HEK293 (cell line): ENCODE data around the gene ZNF445.
"Not testable (repeated sequence)": the region's sequence is repeated elsewhere in the genome, so short reads cannot be mapped to it uniquely, and the experiment has no call there.

Experiments
- CTCF ChIA-PET: fragments of 350-600 bp; formaldehyde crosslinking; extraction: SDS; loops from one replicate; lab custom pipeline; 2021; ENCODE audit warnings: antibody characterized with exemption; lab: Yijun Ruan, JAX
- POLR2A ChIA-PET: fragments of 300-600 bp; formaldehyde crosslinking; extraction: SDS; loops from one replicate; lab custom pipeline; 2020; ENCODE audit warnings: antibody characterized with exemption, inconsistent platforms; lab: Yijun Ruan, JAX
- H3K27ac ChIP-seq: fragments of 200-500 bp; sonication (Bioruptor generic); 2 replicates; pipeline ENCODE4 v1.5.1; 2014; ENCODE audit warnings: low read depth, low read length, control low read depth, inconsistent platforms; ENCODE audit errors: extremely low read depth
- H3K36me3 ChIP-seq, 2 experiments: fragments of 200-500 bp in 1 of 2; sonication (Bioruptor generic) in 1 of 2; 1 replicate in 1 of 2; 2 replicates in 1 of 2; pipeline ENCODE4 v1.5.1; 2014 to 2017; ENCODE audit warnings: inconsistent platforms in 2 of 2, low read length in 2 of 2; ENCODE audit not compliant: control insufficient read depth in 2 of 2, insufficient read depth in 1 of 2
- H3K4me1 ChIP-seq: fragments of 200-500 bp; sonication (Bioruptor generic); 2 replicates; pipeline ENCODE4 v1.5.1; 2014; ENCODE audit warnings: mild to moderate bottlenecking, low read length, inconsistent platforms; ENCODE audit not compliant: control insufficient read depth, insufficient read depth
- H3K4me3 ChIP-seq: 2 replicates; pipeline ENCODE4 v1.5.1; 2011; ENCODE audit warnings: low read depth, mild to moderate bottlenecking, control low read depth, low read length, moderate library complexity
- H3K9me3 ChIP-seq: fragments of 200-500 bp; sonication (Bioruptor generic); 2 replicates; pipeline ENCODE4 v1.5.1; 2014; ENCODE audit warnings: low read depth, low read length, inconsistent platforms; ENCODE audit not compliant: control insufficient read depth, insufficient read depth
- BCL6B ChIP-seq: fragments of 450-650 bp; formaldehyde crosslinking; IDR thresholded peaks from 2 replicates; pipeline ENCODE4 v1.5.1; 2017; ENCODE audit warnings: missing biosample characterization, missing genetic modification characterization
- EGR2 ChIP-seq: fragments of 450-650 bp; formaldehyde crosslinking; IDR thresholded peaks from 2 replicates; pipeline ENCODE4 v1.5.1; 2016; ENCODE audit warnings: low read depth, missing biosample characterization, missing genetic modification characterization
- GLIS1 ChIP-seq: fragments of 450-650 bp; formaldehyde crosslinking; IDR thresholded peaks from 2 replicates; pipeline ENCODE4 v1.5.1; 2016; ENCODE audit warnings: missing biosample characterization, missing genetic modification characterization
- MZF1 ChIP-seq: fragments of 450-650 bp; formaldehyde crosslinking; IDR thresholded peaks from 2 replicates; pipeline ENCODE4 v1.5.1; 2017; ENCODE audit warnings: missing biosample characterization, missing genetic modification characterization, borderline replicate concordance
- RBAK ChIP-seq: fragments of 450-650 bp; formaldehyde crosslinking; IDR thresholded peaks from 2 replicates; pipeline ENCODE4 v1.5.1; 2016; ENCODE audit warnings: missing biosample characterization, missing genetic modification characterization
- REPIN1 ChIP-seq: fragments of 450-650 bp; formaldehyde crosslinking; IDR thresholded peaks from 2 replicates; pipeline ENCODE4 v1.5.1; 2017; ENCODE audit warnings: missing biosample characterization, missing genetic modification characterization, low read depth
- SALL2 ChIP-seq: fragments of 450-650 bp; formaldehyde crosslinking; IDR thresholded peaks from 2 replicates; pipeline ENCODE4 v1.5.0; 2017; ENCODE audit warnings: missing biosample characterization, mild to moderate bottlenecking, missing genetic modification characterization, borderline replicate concordance
- ZBTB44 ChIP-seq: fragments of 450-650 bp; IDR thresholded peaks from 2 replicates; pipeline ENCODE4 v1.5.1; 2018; ENCODE audit warnings: missing biosample characterization, mild to moderate bottlenecking, missing genetic modification characterization
- ZBTB49 ChIP-seq: fragments of 450-650 bp; formaldehyde crosslinking; IDR thresholded peaks from 2 replicates; pipeline ENCODE4 v1.5.1; 2016; ENCODE audit warnings: missing biosample characterization, missing genetic modification characterization, low read depth
- ZNF114 ChIP-seq: fragments of 450-650 bp; formaldehyde crosslinking; IDR thresholded peaks from 2 replicates; pipeline ENCODE4 v1.5.0; 2017; ENCODE audit warnings: missing biosample characterization, missing genetic modification characterization
- ZNF140 ChIP-seq: fragments of 450-650 bp; formaldehyde crosslinking; IDR thresholded peaks from 2 replicates; pipeline ENCODE4 v1.5.1; 2016; ENCODE audit warnings: missing biosample characterization, missing genetic modification characterization
- ZNF184 ChIP-seq: fragments of 450-650 bp; IDR thresholded peaks from 2 replicates; pipeline ENCODE4 v1.5.1; 2018; ENCODE audit warnings: missing biosample characterization, mild to moderate bottlenecking, missing genetic modification characterization
- ZNF23 ChIP-seq: fragments of 450-650 bp; formaldehyde crosslinking; IDR thresholded peaks from 2 replicates; pipeline ENCODE4 v1.5.1; 2016; ENCODE audit warnings: missing biosample characterization, missing genetic modification characterization, borderline replicate concordance
- ZNF311 ChIP-seq: fragments of 450-650 bp; formaldehyde crosslinking; IDR thresholded peaks from 2 replicates; pipeline ENCODE4 v1.5.1; 2017; ENCODE audit warnings: missing biosample characterization, missing genetic modification characterization, borderline replicate concordance
- ZNF350 ChIP-seq: fragments of 450-650 bp; formaldehyde crosslinking; IDR thresholded peaks from 2 replicates; pipeline ENCODE4 v1.5.0; 2017; ENCODE audit warnings: missing biosample characterization, mild to moderate bottlenecking, missing genetic modification characterization
- ZNF394 ChIP-seq: fragments of 450-650 bp; formaldehyde crosslinking; IDR thresholded peaks from 2 replicates; pipeline ENCODE4 v1.5.1; 2016; ENCODE audit warnings: missing biosample characterization, missing genetic modification characterization, mild to moderate bottlenecking, moderate library complexity, borderline replicate concordance
- ZNF626 ChIP-seq: fragments of 450-650 bp; sonication (Bioruptor Pico); formaldehyde crosslinking; IDR thresholded peaks from 2 replicates; pipeline ENCODE4 v1.5.1; 2018; ENCODE audit warnings: missing biosample characterization, missing genetic modification characterization, inconsistent platforms
- ZNF660 ChIP-seq: fragments of 450-650 bp; IDR thresholded peaks from 2 replicates; pipeline ENCODE4 v1.5.1; 2018; ENCODE audit warnings: missing biosample characterization, mild to moderate bottlenecking, missing genetic modification characterization
- ZNF701 ChIP-seq: fragments of 450-650 bp; formaldehyde crosslinking; IDR thresholded peaks from 2 replicates; pipeline ENCODE4 v1.5.1; 2016; ENCODE audit warnings: missing biosample characterization, missing genetic modification characterization
- ZNF76 ChIP-seq: fragments of 450-650 bp; formaldehyde crosslinking; IDR thresholded peaks from 2 replicates; pipeline ENCODE4; 2016; ENCODE audit warnings: low read depth, missing biosample characterization, missing genetic modification characterization, borderline replicate concordance
- ZNF768 ChIP-seq: fragments of 450-650 bp; formaldehyde crosslinking; IDR thresholded peaks from 2 replicates; pipeline ENCODE4 v1.5.1; 2018; ENCODE audit warnings: missing biosample characterization, mild to moderate bottlenecking, missing genetic modification characterization
- ZNF837 ChIP-seq: fragments of 450-650 bp; formaldehyde crosslinking; IDR thresholded peaks from 2 replicates; pipeline ENCODE4 v1.5.1; 2016; ENCODE audit warnings: missing biosample characterization, missing genetic modification characterization
- ZSCAN16 ChIP-seq: fragments of 450-650 bp; formaldehyde crosslinking; IDR thresholded peaks from 2 replicates; pipeline ENCODE4 v1.5.1; 2016; ENCODE audit warnings: missing biosample characterization, missing genetic modification characterization

The ZNF445 gene

GRCh38 chr3:44419116-44419922 lies 58.2 kb downstream of the ZNF445 start:
- CTCF ChIA-PET = no interaction called here
- no peak overlapping the region for H3K4me3 ChIP-seq
- H3K27ac ChIP-seq = no peak overlapping the region
- POLR2A ChIA-PET = no interaction called here
- H3K9me3 ChIP-seq = no peaks in the 10 kb centered on the region
- no peak for TF ChIP-seq GLIS1 (tag by site-specific recombination)
- TF ChIP-seq ZNF394 (tag by site-specific recombination) = no peak
- TF ChIP-seq ZNF140 (tag by site-specific recombination) = no peak
- no peak for TF ChIP-seq ZNF837 (tag by site-specific recombination)
- no peak for TF ChIP-seq ZSCAN16 (tag by site-specific recombination)
- no peak for TF ChIP-seq ZNF701
- TF ChIP-seq, all 188 proteins: peak for 0
- H3K36me3 ChIP-seq = no peaks in the 10 kb centered on the region
- H3K4me1 ChIP-seq = no peaks in the 10 kb centered on the region

- no peak overlapping the region for H3K27ac ChIP-seq
- CTCF ChIA-PET = no interaction called here
- H3K4me1 ChIP-seq = no peaks in the 10 kb centered on the region
- no peaks in the 10 kb centered on the region for H3K9me3 ChIP-seq
- POLR2A ChIA-PET = no interaction called here
- H3K36me3 ChIP-seq = no peaks in the 10 kb centered on the region
- no peak for TF ChIP-seq RBAK
- TF ChIP-seq EGR2 (tag by site-specific recombination) = no peak
- no peak for TF ChIP-seq ZNF23 (tag by site-specific recombination)
- no peak for TF ChIP-seq ZBTB49 (tag by site-specific recombination)
- TF ChIP-seq ZNF311 (tag by site-specific recombination) = no peak
- no peak for TF ChIP-seq ZNF626 (tag by site-specific recombination)
- TF ChIP-seq ZNF184 = no peak
- no peak for TF ChIP-seq ZNF76 (tag by site-specific recombination)
- TF ChIP-seq ZNF350 (tag by site-specific recombination) = no peak
- TF ChIP-seq ZNF768 (tag by site-specific recombination) = no peak
- no peak for TF ChIP-seq SALL2 (tag by site-specific recombination)
- TF ChIP-seq MZF1 (tag by site-specific recombination) = no peak
- no peak for TF ChIP-seq ZNF660 (tag by site-specific recombination)
- TF ChIP-seq BCL6B (tag by site-specific recombination) = no peak
- TF ChIP-seq ZNF114 (tag by site-specific recombination) = no peak
- no peak for TF ChIP-seq ZBTB44 (tag by site-specific recombination)
- no peak for TF ChIP-seq REPIN1
- H3K4me3 ChIP-seq = no peak overlapping the region
Measured at GRCh38 chr3:44418549-44418948, 58.9 kb downstream of the ZNF445 start.

GRCh38 chr3:44418118-44418517 lies 59.4 kb downstream of the ZNF445 start:
- POLR2A ChIA-PET, H3K4me1 ChIP-seq, CTCF ChIA-PET, H3K27ac ChIP-seq, H3K4me3 ChIP-seq, H3K36me3 ChIP-seq, H3K9me3 ChIP-seq: not testable (repeated sequence)
